GM18507 (cell line): ENCODE results near the gene RNF208.
"Not testable (repeated sequence)": the region's sequence is repeated elsewhere in the genome, so short reads cannot be mapped to it uniquely, and the experiment has no call there.

Source experiments
- DNase-seq: peaks from one replicate; pipeline ENCODE4 v3.0.0; 2011; ENCODE audit warnings: low read depth; ENCODE audit not compliant: insufficient read length; ENCODE audit errors: extremely low spot score
- FAIRE-seq: peaks from 2 replicates; lab custom pipeline; 2011; peaks lifted over from hg19 to GRCh38; lab: Jason Lieb, UNC

Gene RNF208, protein sequence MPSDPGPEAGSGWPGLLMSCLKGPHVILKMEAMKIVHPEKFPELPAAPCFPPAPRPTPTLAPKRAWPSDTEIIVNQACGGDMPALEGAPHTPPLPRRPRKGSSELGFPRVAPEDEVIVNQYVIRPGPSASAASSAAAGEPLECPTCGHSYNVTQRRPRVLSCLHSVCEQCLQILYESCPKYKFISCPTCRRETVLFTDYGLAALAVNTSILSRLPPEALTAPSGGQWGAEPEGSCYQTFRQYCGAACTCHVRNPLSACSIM

GRCh38 chr9:137222190-137223077 lies at the start of gene RNF208:
TSS of gene RNF208 (minus strand) at chr9:137222240. CDS start at chr9:137221212, 1,028 bp downstream.
- no peak for FAIRE-seq
- no peak for DNase-seq

- FAIRE-seq: no peak
- DNase-seq: no peak
Observed at GRCh38 chr9:137271696-137272076, 49.6 kb upstream of the RNF208 start.

DNA sequence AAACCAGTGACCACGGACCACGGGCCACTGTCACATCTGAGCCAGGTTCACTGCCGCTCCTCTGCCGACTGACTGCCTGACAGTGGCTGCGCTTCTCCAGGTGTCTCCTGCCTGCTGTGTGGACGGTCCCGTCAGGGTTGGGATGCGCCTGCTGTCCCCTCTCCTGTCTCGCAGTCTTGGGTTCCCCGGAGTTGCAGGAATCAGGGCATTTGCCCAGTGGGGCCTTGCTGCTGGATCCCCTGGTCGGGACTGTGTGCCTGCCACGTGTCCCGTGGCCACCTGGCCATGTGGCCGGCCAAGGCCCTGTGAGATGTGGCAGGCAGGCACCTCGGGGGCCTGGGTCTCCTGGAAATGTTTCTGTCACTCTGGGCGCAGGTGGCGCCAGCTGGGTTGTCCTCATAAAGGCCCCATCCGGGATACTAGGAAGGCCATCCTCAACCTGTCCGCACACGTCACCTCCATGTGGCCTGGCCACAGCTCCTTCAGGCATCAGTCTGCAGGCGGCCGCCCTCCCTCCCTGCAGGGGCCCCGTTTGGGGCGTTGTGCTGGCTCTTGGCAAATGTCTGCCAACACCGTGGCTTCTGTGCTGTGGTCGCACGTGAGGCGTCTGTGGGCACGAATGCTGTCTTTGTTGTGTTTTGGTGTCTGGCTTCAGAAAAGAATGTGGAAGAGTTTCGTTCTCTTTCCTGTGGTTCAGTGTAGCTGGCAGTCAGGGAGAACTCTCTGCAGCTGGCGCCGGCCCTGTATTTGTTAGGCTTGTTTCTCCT lies 49.1 kb upstream of the RNF208 start:
- DNase-seq: no peak
- no peak for FAIRE-seq

- FAIRE-seq (peak; percentile 84), DNase-seq (no peak)
Observed at GRCh38 chr9:137269231-137269772, 47.3 kb upstream of the RNF208 start.

GRCh38 chr9:137268538-137269201 lies 46.6 kb upstream of the RNF208 start:
- FAIRE-seq (no peak), DNase-seq (no peak)

GRCh38 chr9:137267933-137268355 lies 45.9 kb upstream of the RNF208 start:
- no peak for DNase-seq

DNA sequence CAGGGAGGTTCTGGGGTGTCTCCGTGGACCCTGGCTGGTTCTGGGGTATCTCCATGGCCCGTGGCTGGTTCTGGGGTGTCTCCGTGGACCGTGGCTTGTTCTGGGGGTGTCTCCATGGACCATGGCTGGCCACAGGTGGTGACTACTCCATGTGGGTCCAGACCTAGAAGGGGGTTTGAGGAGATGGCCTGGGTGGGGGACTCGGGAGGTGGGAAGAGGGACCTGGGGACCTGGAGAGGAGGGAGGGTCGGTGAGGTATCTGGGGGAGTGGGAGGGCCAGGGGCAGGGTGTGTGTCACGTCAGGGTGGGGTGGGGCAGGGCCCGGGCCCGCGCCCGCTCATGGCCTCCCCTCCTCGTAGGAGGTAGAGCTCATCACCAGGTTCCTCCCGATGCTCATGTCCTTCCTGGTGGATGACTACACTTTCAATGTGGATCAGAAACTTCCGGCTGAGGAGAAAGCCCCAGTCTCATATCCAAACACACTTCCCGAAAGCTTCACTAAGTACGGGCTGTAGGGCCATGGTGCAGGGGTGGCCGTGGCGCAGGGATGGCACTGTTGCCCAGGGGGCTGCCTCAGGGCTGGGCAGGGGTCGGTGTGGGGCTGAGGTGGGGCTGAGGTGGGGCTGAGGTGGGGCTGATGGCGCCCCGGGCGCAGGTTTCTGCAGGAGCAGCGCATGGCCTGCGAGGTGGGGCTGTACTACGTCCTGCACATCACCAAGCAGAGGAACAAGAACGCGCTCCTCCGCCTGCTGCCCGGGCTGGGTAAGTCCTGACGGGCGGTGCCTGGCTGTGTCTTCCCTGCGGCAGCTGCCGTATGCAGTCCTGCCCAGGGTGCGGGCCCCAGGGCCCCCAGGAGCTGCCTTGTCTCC lies 44.8 kb upstream of the RNF208 start:
- DNase-seq (no peak), FAIRE-seq (no peak)

More at GRCh38 chr9:137267933-137268355, 45.9 kb upstream of the RNF208 start:
- FAIRE-seq: peak; percentile 80

- FAIRE-seq: no peak
- no peak for DNase-seq
Observed at GRCh38 chr9:137266162-137266527, 44.1 kb upstream of the RNF208 start.

DNA sequence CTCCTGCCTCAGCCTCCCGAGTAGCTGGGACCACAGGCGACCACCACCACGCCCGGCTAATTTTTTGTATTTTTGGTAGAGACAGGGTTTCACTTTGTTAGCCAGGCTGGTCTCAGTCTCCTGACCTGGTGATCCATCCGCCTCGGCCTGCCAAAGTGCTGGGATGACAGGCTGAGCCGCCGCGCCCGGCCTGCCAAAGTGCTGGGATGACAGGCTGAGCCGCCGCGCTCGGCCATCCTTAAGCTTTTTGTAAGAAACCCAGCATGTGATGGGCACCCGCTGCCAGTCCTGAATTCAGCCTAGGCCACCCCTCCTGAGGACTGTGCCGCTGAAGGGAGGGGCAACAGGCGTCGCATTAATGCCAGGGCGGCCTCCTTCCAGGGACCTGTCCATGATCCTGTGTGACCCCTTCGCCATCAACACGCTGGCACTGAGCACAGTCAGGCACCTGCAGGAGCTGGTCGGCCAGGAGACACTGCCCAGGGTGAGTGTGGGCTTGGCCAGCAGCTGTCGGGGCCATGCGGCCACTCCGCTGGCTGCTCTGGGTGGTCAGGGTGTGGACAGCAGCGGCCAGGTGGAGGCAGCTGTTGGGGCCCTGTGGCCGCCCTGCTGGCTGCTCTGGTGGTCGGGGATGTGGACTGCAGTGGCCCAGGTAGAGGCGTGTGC lies 43.6 kb upstream of the RNF208 start:
- no peak for FAIRE-seq
- no peak for DNase-seq

DNA sequence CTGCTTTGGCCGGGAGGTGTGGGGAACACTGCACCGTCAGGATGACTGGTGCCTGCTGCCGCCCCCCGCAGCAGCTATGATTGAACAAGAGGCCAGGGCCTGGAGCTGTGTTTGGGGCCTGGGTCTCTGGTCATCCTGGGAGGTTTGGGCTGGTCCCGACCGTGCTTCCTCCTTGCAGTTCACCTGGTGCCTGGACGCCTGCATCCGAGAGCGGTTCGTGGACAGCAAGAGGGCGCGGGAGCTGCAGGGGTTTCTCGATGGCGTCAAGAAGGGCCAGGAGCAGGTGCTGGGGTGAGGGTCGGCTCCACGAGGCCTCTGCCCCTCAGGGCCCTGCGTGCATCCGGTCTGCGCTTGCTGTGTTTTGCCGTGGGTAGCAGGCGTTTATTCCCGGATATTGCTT lies 42.0 kb upstream of the RNF208 start:
- DNase-seq (no peak), FAIRE-seq (no peak)

DNA sequence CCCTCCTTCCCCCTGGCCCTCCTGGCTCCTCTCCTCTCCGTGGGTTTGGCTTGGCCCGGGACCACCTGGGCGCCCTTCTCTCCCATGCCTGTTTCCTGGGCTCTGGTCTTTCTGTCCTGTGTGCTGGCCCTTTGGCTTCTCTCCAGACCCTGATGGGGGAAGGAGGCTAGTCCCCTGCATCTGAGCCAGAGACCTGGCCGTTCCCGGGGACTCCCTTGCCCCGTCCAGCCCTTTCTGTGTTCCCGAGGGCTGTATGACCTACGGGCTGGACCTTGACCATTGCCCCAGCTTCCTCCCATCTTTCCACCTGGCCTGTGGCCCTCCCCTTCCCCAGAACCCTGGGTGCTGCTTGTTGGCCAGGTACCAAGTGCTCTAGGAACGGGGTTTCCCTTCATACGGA lies 41.5 kb upstream of the RNF208 start:
- no peak for DNase-seq
- no peak for FAIRE-seq

DNA sequence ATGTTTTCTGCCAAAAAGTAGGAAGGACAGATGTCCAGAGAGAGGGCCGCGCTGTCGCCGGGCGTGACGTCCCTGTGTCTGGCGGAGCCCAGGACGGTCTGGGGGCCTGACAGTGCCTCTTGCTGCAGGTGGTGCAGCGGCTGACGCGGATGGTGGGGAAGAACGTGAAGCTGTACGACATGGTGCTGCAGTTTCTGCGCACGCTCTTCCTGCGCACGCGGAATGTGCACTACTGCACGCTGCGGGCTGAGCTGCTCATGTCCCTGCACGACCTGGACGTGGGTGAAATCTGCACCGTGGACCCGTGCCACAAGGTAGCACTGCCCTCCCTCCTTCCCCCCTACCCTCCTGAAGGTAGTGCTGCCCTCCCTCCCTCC lies 40.9 kb upstream of the RNF208 start:
- no peak for DNase-seq
- FAIRE-seq: no peak

DNA sequence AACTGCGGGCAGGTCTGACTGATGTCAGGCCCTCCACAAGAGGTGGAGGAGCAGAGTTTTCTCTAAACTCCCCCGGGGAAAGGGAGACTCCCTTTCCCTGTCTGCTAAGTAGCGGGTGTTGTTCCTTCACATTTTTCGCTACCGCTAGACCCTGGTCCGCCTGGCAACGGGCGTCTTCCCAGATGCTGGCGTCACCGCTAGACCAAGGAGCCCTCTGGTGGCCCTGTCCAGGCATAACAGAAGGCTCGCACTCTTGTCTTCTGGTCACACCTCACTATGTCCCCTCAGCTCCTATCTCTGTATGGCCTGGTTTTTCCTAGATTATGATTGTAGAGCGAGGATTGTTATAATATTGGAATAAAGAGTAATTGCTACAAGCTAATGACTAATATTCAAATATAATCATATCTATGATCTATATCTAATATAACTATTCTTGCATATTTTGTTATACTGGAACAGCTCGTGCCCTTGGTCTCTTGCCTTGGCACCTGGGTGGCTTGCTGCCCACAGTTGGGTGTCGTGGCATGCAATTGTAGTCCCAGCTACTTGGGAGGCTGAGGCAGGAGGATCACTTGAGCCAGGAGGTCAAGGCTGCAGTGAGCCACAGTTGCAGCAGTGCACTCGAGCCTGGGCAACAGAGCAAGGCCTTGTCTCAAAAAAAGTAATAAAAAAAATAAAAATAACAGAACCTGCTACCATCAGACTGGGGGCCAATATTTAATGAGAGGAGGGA lies 40.3 kb upstream of the RNF208 start:
- not testable (repeated sequence) for DNase-seq, FAIRE-seq

- FAIRE-seq: no peak
Observed at GRCh38 chr9:137256856-137257255, 34.8 kb upstream of the RNF208 start.

DNA sequence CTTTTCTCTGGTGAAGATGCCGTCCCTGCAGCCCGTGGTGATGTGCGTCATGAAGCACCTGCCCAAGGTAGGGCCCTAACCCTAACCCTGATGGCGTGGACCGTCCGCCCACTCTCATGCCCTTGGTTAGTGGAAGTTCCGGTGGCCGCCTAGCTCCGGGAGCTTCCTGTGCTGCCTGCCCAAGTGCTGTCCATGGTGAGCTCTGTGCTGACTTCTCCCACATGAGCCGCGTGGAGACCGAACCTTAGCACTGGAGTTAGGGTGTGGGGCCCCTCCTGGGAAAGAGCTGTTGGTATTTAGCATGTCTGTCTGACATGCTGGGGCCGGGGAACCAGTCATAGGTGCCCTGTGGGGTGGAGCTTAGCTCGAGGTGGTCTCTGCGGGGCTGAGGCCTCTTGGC lies 34.3 kb upstream of the RNF208 start:
- FAIRE-seq: no peak
- DNase-seq: no peak

More at GRCh38 chr9:137256856-137257255, 34.8 kb upstream of the RNF208 start:
- DNase-seq: no peak

DNA sequence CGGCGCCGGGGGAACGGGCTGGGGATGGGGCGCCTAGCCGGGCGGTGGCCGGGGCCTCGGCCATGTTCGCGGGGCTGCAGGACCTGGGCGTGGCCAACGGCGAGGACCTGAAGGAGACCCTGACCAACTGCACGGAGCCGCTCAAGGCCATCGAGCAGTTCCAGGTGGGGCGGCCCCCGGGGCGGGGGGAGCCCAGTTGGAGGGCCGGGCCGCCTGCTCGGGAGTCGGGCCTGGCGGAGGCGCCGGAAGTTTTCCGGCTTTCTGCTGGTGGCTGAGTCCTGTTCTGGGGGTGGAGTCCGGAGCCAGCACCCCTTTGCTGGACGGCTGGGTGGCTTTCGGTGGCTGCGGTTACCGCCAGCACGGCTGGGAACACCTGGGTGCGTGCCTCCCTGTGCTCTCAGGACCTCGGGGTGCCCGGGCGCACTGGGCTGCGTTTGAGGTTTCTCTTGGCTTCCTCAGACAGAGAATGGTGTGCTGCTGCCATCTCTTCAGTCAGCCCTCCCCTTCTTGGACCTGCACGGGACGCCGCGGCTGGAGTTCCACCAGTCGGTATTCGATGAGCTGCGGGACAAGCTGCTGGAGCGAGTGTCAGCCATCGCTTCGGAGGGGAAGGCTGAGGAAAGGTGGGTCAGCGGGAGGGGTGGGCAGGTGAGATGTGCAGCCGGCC lies 33.5 kb upstream of the RNF208 start:
- FAIRE-seq (peak; percentile 70), DNase-seq (no peak)
